ENCODE results near the gene GNAZ. TPM values are rescaled to one million over a fixed set of nuclear protein-coding genes. Genes with fewer than 3 reads are reported as not detected.
"Not testable (repeated sequence)": the region's sequence is repeated elsewhere in the genome, so short reads cannot be mapped to it uniquely, and the experiment has no call there.

The GNAZ gene
- polyA plus RNA-seq (2012; ENCODE audit: low read depth, missing spikeins): 0.09 TPM

DNA sequence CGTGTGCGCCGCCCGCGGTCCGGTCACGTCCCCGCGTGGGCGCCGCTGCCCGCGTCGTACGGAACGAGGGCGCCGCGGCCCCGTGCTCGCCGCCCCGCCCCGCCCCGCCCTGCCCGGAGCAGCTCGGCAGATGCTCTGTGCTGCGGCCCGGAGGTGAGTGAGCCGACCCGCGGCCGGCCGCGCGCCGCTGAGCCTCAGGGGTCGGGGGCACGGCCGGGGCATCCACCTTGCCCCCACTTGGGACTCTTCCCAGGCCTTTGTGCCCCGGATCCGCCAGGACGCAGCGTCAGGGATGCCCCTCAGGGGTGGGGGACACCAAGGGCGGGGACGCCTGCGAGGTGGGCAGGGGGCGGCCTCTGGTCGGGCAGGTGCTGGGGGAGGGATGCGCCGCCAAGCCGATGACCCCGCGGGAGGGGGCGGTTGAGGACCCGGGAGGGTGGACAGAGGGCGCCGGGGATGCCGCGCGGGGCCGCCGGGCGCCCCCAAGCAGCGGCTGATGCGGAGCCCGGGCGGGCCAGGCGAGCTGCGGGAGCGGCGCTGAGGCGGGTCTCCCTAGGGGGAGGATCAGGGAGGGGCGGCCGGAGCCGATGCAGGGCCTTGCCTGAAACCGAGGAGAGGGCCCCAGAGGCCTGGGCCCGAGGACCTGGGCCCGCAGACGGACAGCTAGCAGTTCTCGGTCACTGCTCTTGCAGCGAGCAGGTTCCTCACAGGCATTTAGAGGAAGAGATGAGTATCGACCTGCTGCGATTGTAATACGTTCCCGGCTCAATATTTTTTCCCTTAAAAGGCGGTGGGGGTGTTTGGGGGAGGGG, at the start of gene GNAZ:
Gene GNAZ (plus strand): TSS at position 102 of the 812 bp plus-strand sequence. CDS start 25,177 bp downstream, outside the sequence.
- FAIRE-seq (no peak), DNase-seq (ENCODE audit: insufficient read length, low spot score) (peak; percentile 59)

DNA sequence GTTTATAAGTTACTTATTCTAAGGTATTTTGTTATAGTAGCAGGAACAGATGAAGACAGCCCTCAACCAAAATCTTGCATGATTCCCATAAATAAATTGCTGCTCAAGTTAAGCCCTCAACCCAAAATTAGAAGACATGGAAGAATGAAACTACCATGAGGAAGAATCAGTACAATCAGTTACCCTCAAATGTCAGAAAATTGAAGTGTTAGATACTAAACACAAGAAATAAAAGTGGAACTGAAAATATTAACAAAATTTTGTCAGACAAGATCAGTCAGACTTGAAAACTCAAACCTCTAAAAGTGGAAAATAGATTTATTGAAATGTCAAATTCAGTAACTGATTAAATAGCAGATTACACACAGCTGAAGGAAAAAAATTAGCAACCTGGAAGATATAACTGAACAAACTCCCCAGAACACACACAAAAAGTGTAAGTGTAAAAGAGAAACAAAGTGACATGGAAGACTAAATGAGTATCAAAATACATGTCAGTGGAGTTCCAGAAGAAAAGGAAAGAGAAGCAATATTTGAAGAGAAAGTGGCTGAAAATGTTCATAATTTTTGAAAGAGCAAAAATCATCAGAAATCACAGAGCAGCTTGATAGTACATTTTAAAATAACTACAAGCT, 49.5 kb upstream of the GNAZ start:
- TF ChIP-seq TAF1 (IDR thresholded peaks at IDR 0.05; ENCODE audit: low read depth, low read length) (no peak), PAX5 (IDR thresholded peaks at IDR 0.05; ENCODE audit: insufficient read depth, low read length, severe bottlenecking) (no peak), POLR2A (IDR thresholded peaks at IDR 0.05; ENCODE audit: low read depth, low read length) (no peak), POU2F2 (IDR thresholded peaks at IDR 0.05; ENCODE audit: low read depth, low read length) (no peak), POLR2AphosphoS5 (IDR thresholded peaks at IDR 0.05; ENCODE audit: low read depth, low read length) (no peak), SPI1 (IDR thresholded peaks at IDR 0.05; ENCODE audit: low read depth, low read length) (peak; percentile 27; the same call in 1 of the 2 replicates)
- DNase-seq (ENCODE audit: insufficient read length, low spot score) (no peak), FAIRE-seq (no peak)

More for the DNA sequence above, at the start of gene GNAZ:
- no peak for TF ChIP-seq SPI1 (IDR thresholded peaks at IDR 0.05; ENCODE audit: low read depth, low read length)
- no peak for TF ChIP-seq POLR2AphosphoS5 (IDR thresholded peaks at IDR 0.05; ENCODE audit: low read depth, low read length)
- no peak for TF ChIP-seq POLR2A (IDR thresholded peaks at IDR 0.05; ENCODE audit: low read depth, low read length)
- TF ChIP-seq POU2F2 (IDR thresholded peaks at IDR 0.05; ENCODE audit: low read depth, low read length): no peak
- TF ChIP-seq TAF1 (IDR thresholded peaks at IDR 0.05; ENCODE audit: low read depth, low read length): no peak
- no peak for TF ChIP-seq PAX5 (IDR thresholded peaks at IDR 0.05; ENCODE audit: insufficient read depth, low read length, severe bottlenecking)

DNA sequence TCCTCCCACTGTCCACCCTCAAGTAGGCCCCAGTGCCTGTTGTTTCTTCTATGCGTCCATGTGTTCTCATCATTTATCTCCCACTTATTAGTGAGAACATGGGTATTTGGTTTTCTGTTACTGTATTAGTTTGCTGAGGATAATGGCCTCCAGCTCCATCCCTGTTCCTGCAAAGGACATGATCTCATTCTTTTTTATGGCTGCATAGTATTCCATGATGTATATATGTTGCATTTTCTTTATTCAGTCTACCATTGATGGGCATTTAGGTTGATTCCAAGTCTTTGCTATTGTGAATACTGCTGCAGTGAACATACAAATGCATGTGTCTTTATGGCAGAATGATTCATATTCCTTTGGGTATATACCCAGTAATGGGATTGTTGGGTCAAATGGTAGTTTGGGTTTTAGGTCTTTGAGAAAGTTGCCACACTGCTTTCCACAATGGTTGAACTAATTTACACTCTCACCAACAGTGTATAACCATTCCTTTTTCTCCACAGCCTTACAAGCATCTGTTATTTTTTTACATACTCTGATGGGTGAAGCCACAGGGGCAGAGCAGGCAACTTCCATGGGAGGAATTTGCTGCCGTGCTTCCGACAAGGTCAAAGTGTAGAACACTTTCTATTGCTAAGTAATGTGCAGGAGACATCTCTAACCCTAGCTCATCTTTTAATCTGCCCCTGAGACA, 48.5 kb upstream of the GNAZ start:
- DNase-seq (ENCODE audit: insufficient read length, low spot score); FAIRE-seq: not testable (repeated sequence)

DNA sequence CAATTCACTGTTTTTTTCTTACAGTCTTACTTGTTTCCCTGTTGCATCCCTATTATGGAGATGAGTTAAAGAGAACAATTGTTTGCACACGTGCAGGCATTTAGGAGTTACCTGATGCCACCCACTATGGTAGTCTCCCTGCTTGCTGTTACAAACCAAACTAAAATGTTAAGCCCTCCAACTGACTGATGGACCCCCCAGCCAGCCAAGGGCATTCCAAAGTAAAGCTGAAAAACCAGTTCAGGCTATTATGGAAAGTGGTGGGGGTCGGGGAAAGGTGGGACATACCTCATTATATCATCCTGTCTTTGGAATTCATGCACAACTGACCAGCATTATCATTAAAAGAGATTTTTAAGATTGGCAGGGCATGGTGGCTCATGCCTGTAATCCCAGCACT, 47.0 kb upstream of the GNAZ start:
- DNase-seq (ENCODE audit: insufficient read length, low spot score) (no peak), FAIRE-seq (no peak)
- TF ChIP-seq POLR2A (IDR thresholded peaks at IDR 0.05; ENCODE audit: low read depth, low read length) (no peak), PAX5 (IDR thresholded peaks at IDR 0.05; ENCODE audit: insufficient read depth, low read length, severe bottlenecking) (no peak), POLR2AphosphoS5 (IDR thresholded peaks at IDR 0.05; ENCODE audit: low read depth, low read length) (no peak), TAF1 (IDR thresholded peaks at IDR 0.05; ENCODE audit: low read depth, low read length) (no peak), POU2F2 (IDR thresholded peaks at IDR 0.05; ENCODE audit: low read depth, low read length) (no peak), SPI1 (IDR thresholded peaks at IDR 0.05; ENCODE audit: low read depth, low read length) (no peak)

DNA sequence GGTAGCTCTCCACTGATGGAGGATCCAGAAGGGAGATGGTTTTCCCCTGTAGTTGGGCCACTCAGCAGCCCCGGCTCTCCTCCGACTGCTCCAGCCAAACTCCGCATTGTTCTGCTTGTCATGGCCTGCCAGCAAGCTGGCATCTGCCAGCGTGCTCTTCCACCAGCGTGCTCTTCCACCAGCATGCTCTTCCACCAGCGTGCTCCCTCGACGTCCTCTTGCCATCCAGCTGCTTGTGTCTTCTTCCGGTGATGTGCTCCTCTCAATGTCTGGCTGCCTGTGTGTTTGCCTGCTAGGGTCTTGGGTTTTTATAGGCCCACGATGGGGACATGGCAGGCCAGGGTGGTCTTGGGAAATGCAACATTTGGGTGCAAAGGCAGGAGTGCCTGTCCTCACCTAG, 43.5 kb upstream of the GNAZ start:
- FAIRE-seq: no peak

DNA sequence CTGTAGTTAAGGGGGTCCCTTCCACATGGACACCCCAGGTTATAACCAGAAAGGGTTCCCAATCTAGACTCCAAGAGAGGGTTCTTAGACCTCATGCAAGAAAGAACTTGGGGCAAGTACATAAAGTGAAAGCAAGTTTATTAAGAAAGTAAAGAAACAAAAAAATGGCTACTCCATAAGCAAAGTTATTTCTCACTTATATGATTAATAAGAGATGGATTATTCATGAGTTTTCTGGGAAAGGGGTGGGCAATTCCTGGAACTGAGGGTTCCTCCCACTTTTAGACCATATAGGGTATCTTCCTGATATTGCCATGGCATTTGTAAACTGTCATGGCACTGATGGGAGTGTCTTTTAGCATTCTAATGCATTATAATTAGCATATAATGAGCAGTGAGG, 42.5 kb upstream of the GNAZ start:
- not testable (repeated sequence) for FAIRE-seq; DNase-seq (ENCODE audit: insufficient read length, low spot score)

More for the DNA sequence above, 43.5 kb upstream of the GNAZ start:
- no peak for DNase-seq (ENCODE audit: insufficient read length, low spot score)
- TF ChIP-seq SPI1 (IDR thresholded peaks at IDR 0.05; ENCODE audit: low read depth, low read length): no peak
- no peak for TF ChIP-seq TAF1 (IDR thresholded peaks at IDR 0.05; ENCODE audit: low read depth, low read length)
- no peak for TF ChIP-seq POLR2A (IDR thresholded peaks at IDR 0.05; ENCODE audit: low read depth, low read length)
- no peak for TF ChIP-seq PAX5 (IDR thresholded peaks at IDR 0.05; ENCODE audit: insufficient read depth, low read length, severe bottlenecking)
- no peak for TF ChIP-seq POU2F2 (IDR thresholded peaks at IDR 0.05; ENCODE audit: low read depth, low read length)
- no peak for TF ChIP-seq POLR2AphosphoS5 (IDR thresholded peaks at IDR 0.05; ENCODE audit: low read depth, low read length)

DNA sequence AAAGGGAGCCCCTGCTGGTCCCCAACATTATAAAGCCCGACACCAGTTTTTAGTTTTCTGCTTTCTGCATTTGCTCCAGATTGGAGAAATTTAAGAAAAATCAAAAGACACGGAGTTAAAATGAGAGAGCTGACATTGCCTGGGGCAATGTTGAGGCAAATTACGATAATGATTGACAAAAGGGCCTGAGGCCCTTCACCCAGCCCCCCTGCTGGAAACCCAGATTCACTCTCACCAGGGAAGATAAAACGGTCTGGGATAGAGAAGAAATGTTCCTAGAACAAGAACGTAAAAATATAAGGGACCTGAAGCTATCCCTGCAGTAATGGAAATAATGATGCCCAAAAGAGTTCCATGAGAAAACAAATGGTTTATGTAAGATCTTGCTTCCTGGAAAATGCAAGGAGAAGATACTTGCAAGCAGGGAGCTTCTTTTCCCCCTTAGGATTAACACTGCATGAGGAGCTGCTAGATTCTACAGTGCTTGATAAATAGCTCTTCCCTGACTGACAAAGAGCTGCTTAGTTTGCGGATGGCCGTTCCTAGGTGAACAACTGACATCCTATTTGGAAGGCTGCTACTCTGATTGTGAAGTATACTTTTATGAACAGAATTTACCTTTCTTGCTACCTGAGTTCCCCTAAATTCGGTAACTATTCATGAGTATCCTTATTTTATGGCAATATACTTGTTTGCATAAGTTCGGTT, 40.6 kb upstream of the GNAZ start:
- TF ChIP-seq POU2F2 (IDR thresholded peaks at IDR 0.05; ENCODE audit: low read depth, low read length) (no peak), POLR2AphosphoS5 (IDR thresholded peaks at IDR 0.05; ENCODE audit: low read depth, low read length) (no peak)
- no peak for DNase-seq (ENCODE audit: insufficient read length, low spot score)
- no peak for FAIRE-seq

DNA sequence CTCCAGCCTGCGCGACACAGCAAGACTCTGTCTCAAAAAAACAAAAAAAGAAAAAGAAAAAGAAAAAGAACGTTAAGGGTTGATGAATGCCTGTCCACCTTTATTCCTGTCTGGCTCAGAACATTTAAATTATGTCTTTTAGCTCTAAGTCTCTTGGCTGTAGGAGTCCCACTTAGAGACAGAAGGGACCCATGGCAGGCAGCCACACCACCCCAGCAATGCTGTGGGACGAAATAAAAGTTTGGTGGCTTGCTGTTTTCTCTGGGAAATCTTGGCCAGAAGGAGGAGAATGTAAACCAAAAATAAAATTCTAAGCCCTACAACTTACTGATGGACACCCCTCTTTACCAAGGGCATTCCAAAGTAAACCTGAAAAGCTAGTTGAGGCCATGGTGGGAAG, 38.9 kb upstream of the GNAZ start:
- FAIRE-seq: no peak
- TF ChIP-seq SPI1 (IDR thresholded peaks at IDR 0.05; ENCODE audit: low read depth, low read length) (no peak), POLR2A (IDR thresholded peaks at IDR 0.05; ENCODE audit: low read depth, low read length) (no peak), POU2F2 (IDR thresholded peaks at IDR 0.05; ENCODE audit: low read depth, low read length) (no peak), POLR2AphosphoS5 (IDR thresholded peaks at IDR 0.05; ENCODE audit: low read depth, low read length) (no peak), TAF1 (IDR thresholded peaks at IDR 0.05; ENCODE audit: low read depth, low read length) (no peak), PAX5 (IDR thresholded peaks at IDR 0.05; ENCODE audit: insufficient read depth, low read length, severe bottlenecking) (no peak)
- no peak for DNase-seq (ENCODE audit: insufficient read length, low spot score)

DNA sequence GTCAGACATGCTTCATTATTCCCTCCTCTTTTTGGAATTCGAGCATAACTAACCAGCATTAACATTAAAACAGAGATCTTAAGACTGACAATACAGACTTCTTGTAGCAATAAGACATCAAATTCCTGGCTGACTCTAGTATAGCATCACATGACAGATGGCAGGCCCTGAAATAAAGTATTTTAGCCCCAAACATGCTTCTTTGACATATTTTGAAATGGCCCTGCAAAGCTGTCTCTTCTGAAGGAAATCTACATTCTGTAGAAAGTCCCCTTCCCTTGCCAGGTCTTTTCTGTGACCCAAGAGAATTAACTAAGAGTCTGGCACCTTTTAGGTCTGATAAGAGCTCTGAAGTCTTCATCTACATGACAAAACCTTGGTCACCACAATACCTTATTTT, 38.5 kb upstream of the GNAZ start:
- FAIRE-seq: no peak

More for the DNA sequence above, 38.5 kb upstream of the GNAZ start:
- TF ChIP-seq POLR2A (IDR thresholded peaks at IDR 0.05; ENCODE audit: low read depth, low read length) (no peak), POLR2AphosphoS5 (IDR thresholded peaks at IDR 0.05; ENCODE audit: low read depth, low read length) (no peak), PAX5 (IDR thresholded peaks at IDR 0.05; ENCODE audit: insufficient read depth, low read length, severe bottlenecking) (no peak), TAF1 (IDR thresholded peaks at IDR 0.05; ENCODE audit: low read depth, low read length) (no peak)
- DNase-seq (ENCODE audit: insufficient read length, low spot score): no peak

Measured in GM12891 (cell line).